ENCODE measurements around the gene CERT1.

The CERT1 gene

GRCh38 chr5:75358117-75358516 lies 153.3 kb downstream of the CERT1 start:
- peaks cover under 1% of the 10 kb centered on the region for H3K4me1 ChIP-seq (ENCODE audit: control insufficient read depth, insufficient read depth, low read length)
- no peaks in the 10 kb centered on the region for H3K27me3 ChIP-seq (ENCODE audit: control insufficient read depth in 1 of 2, insufficient read depth in 2 of 2, low read length in 2 of 2)
- no peak overlapping the region for H3K4me3 ChIP-seq (ENCODE audit: low read length in 2 of 2)
- H3K9ac ChIP-seq (ENCODE audit: low read length in 2 of 2): no peak overlapping the region
- H3K9me3 ChIP-seq (ENCODE audit: control insufficient read depth in 2 of 2, low read length in 2 of 2): no peaks in the 10 kb centered on the region
- no peak overlapping the region for H3K27ac ChIP-seq (ENCODE audit: low read length)
- H3K36me3 ChIP-seq (ENCODE audit: control insufficient read depth in 2 of 2, insufficient read depth in 2 of 2, low read length in 2 of 2): peaks cover 41 to 43% of the 10 kb centered on the region in 2 donors

GRCh38 chr5:75356719-75357118 lies 154.7 kb downstream of the CERT1 start:
- Histone ChIP-seq H3K36me3 (ENCODE audit: control insufficient read depth in 2 of 2, insufficient read depth in 2 of 2, low read length in 2 of 2) (peaks cover 42 to 48% of the 10 kb centered on the region in 2 donors), H3K4me3 (ENCODE audit: low read length in 2 of 2) (no peak overlapping the region), H3K27ac (ENCODE audit: low read length) (no peak overlapping the region), H3K9ac (ENCODE audit: low read length in 2 of 2) (no peak overlapping the region), H3K4me1 (ENCODE audit: control insufficient read depth, insufficient read depth, low read length) (no peaks in the 10 kb centered on the region), H3K9me3 (ENCODE audit: control insufficient read depth in 2 of 2, low read length in 2 of 2) (no peaks in the 10 kb centered on the region), H3K27me3 (ENCODE audit: control insufficient read depth in 1 of 2, insufficient read depth in 2 of 2, low read length in 2 of 2) (no peaks in the 10 kb centered on the region)

GRCh38 chr5:75355236-75355635 lies 156.2 kb downstream of the CERT1 start:
- Histone ChIP-seq H3K36me3 (ENCODE audit: control insufficient read depth in 2 of 2, insufficient read depth in 2 of 2, low read length in 2 of 2) (peaks cover 50 to 61% of the 10 kb centered on the region in 2 donors), H3K9ac (ENCODE audit: low read length in 2 of 2) (no peak overlapping the region), H3K9me3 (ENCODE audit: control insufficient read depth in 2 of 2, low read length in 2 of 2) (no peaks in the 10 kb centered on the region), H3K27ac (ENCODE audit: low read length) (no peak overlapping the region), H3K4me3 (ENCODE audit: low read length in 2 of 2) (no peak overlapping the region), H3K27me3 (ENCODE audit: control insufficient read depth in 1 of 2, insufficient read depth in 2 of 2, low read length in 2 of 2) (no peaks in the 10 kb centered on the region), H3K4me1 (ENCODE audit: control insufficient read depth, insufficient read depth, low read length) (no peaks in the 10 kb centered on the region)

GRCh38 chr5:75351139-75351926 lies 160.1 kb downstream of the CERT1 start:
- Histone ChIP-seq H3K4me1 (ENCODE audit: control insufficient read depth, insufficient read depth, low read length) (no peaks in the 10 kb centered on the region), H3K9me3 (ENCODE audit: control insufficient read depth in 2 of 2, low read length in 2 of 2) (no peaks in the 10 kb centered on the region), H3K9ac (ENCODE audit: low read length in 2 of 2) (no peak overlapping the region), H3K36me3 (ENCODE audit: control insufficient read depth in 2 of 2, insufficient read depth in 2 of 2, low read length in 2 of 2) (peaks cover 32 to 44% of the 10 kb centered on the region in 2 donors), H3K27me3 (ENCODE audit: control insufficient read depth in 1 of 2, insufficient read depth in 2 of 2, low read length in 2 of 2) (no peaks in the 10 kb centered on the region), H3K4me3 (ENCODE audit: low read length in 2 of 2) (no peak overlapping the region), H3K27ac (ENCODE audit: low read length) (no peak overlapping the region)

GRCh38 chr5:75349663-75350062 lies 161.8 kb downstream of the CERT1 start:
- no peak overlapping the region for H3K27ac ChIP-seq (ENCODE audit: low read length)
- H3K36me3 ChIP-seq (ENCODE audit: control insufficient read depth in 2 of 2, insufficient read depth in 2 of 2, low read length in 2 of 2): peaks cover 31 to 44% of the 10 kb centered on the region in 2 donors
- H3K9me3 ChIP-seq (ENCODE audit: control insufficient read depth in 2 of 2, low read length in 2 of 2): no peaks in the 10 kb centered on the region
- H3K4me1 ChIP-seq (ENCODE audit: control insufficient read depth, insufficient read depth, low read length): no peaks in the 10 kb centered on the region
- H3K9ac ChIP-seq (ENCODE audit: low read length in 2 of 2): no peak overlapping the region
- no peak overlapping the region for H3K4me3 ChIP-seq (ENCODE audit: low read length in 2 of 2)
- H3K27me3 ChIP-seq (ENCODE audit: control insufficient read depth in 1 of 2, insufficient read depth in 2 of 2, low read length in 2 of 2): no peaks in the 10 kb centered on the region

- Histone ChIP-seq H3K9ac (ENCODE audit: low read length in 2 of 2) (no peak overlapping the region), H3K36me3 (ENCODE audit: control insufficient read depth in 2 of 2, insufficient read depth in 2 of 2, low read length in 2 of 2) (peaks cover 28 to 47% of the 10 kb centered on the region in 2 donors), H3K9me3 (ENCODE audit: control insufficient read depth in 2 of 2, low read length in 2 of 2) (no peaks in the 10 kb centered on the region), H3K27me3 (ENCODE audit: control insufficient read depth in 1 of 2, insufficient read depth in 2 of 2, low read length in 2 of 2) (no peaks in the 10 kb centered on the region), H3K4me1 (ENCODE audit: control insufficient read depth, insufficient read depth, low read length) (no peaks in the 10 kb centered on the region), H3K27ac (ENCODE audit: low read length) (no peak overlapping the region), H3K4me3 (ENCODE audit: low read length in 2 of 2) (no peak overlapping the region)
These were observed 163.2 kb downstream of the CERT1 start for GRCh38 chr5:75348241-75348640.

- Histone ChIP-seq H3K9ac (ENCODE audit: low read length in 2 of 2) (no peak overlapping the region), H3K27me3 (ENCODE audit: control insufficient read depth in 1 of 2, insufficient read depth in 2 of 2, low read length in 2 of 2) (no peaks in the 10 kb centered on the region), H3K27ac (ENCODE audit: low read length) (no peak overlapping the region), H3K36me3 (ENCODE audit: control insufficient read depth in 2 of 2, insufficient read depth in 2 of 2, low read length in 2 of 2) (peaks cover 7 to 16% of the 10 kb centered on the region in 2 donors), H3K4me3 (ENCODE audit: low read length in 2 of 2) (no peak overlapping the region), H3K4me1 (ENCODE audit: control insufficient read depth, insufficient read depth, low read length) (peaks cover 3% of the 10 kb centered on the region), H3K9me3 (ENCODE audit: control insufficient read depth in 2 of 2, low read length in 2 of 2) (no peaks in the 10 kb centered on the region)
These were observed 168.6 kb downstream of the CERT1 start for GRCh38 chr5:75342836-75343235.

GRCh38 chr5:75341934-75342333 lies 169.5 kb downstream of the CERT1 start:
- Histone ChIP-seq H3K9ac (ENCODE audit: low read length in 2 of 2) (no peak overlapping the region), H3K36me3 (ENCODE audit: control insufficient read depth in 2 of 2, insufficient read depth in 2 of 2, low read length in 2 of 2) (peaks cover 5 to 12% of the 10 kb centered on the region in 2 donors), H3K4me3 (ENCODE audit: low read length in 2 of 2) (no peak overlapping the region), H3K9me3 (ENCODE audit: control insufficient read depth in 2 of 2, low read length in 2 of 2) (no peaks in the 10 kb centered on the region), H3K4me1 (ENCODE audit: control insufficient read depth, insufficient read depth, low read length) (peaks cover 3% of the 10 kb centered on the region), H3K27ac (ENCODE audit: low read length) (no peak overlapping the region), H3K27me3 (ENCODE audit: control insufficient read depth in 1 of 2, insufficient read depth in 2 of 2, low read length in 2 of 2) (no peaks in the 10 kb centered on the region)

- Histone ChIP-seq H3K4me1 (ENCODE audit: control insufficient read depth, insufficient read depth, low read length) (peaks cover 6% of the 10 kb centered on the region), H3K9me3 (ENCODE audit: control insufficient read depth in 2 of 2, low read length in 2 of 2) (no peaks in the 10 kb centered on the region), H3K4me3 (ENCODE audit: low read length in 2 of 2) (no peak overlapping the region), H3K27me3 (ENCODE audit: control insufficient read depth in 1 of 2, insufficient read depth in 2 of 2, low read length in 2 of 2) (no peaks in the 10 kb centered on the region), H3K27ac (ENCODE audit: low read length) (no peak overlapping the region), H3K9ac (ENCODE audit: low read length in 2 of 2) (no peak overlapping the region), H3K36me3 (ENCODE audit: control insufficient read depth in 2 of 2, insufficient read depth in 2 of 2, low read length in 2 of 2) (peaks cover 3 to 8% of the 10 kb centered on the region in 2 donors)
These were observed 170.5 kb downstream of the CERT1 start for GRCh38 chr5:75340714-75341478.

- Histone ChIP-seq H3K4me3 (ENCODE audit: low read length in 2 of 2) (peak overlapping the region; percentile 88 to 97), H3K27me3 (ENCODE audit: control insufficient read depth in 1 of 2, insufficient read depth in 2 of 2, low read length in 2 of 2) (no peaks in the 10 kb centered on the region), H3K9ac (ENCODE audit: low read length in 2 of 2) (no peak overlapping the region), H3K9me3 (ENCODE audit: control insufficient read depth in 2 of 2, low read length in 2 of 2) (no peaks in the 10 kb centered on the region), H3K27ac (ENCODE audit: low read length) (no peak overlapping the region), H3K36me3 (ENCODE audit: control insufficient read depth in 2 of 2, insufficient read depth in 2 of 2, low read length in 2 of 2) (no peaks in the 10 kb centered on the region), H3K4me1 (ENCODE audit: control insufficient read depth, insufficient read depth, low read length) (peaks cover 7% of the 10 kb centered on the region)
These were observed 173.0 kb downstream of the CERT1 start for GRCh38 chr5:75338408-75338807.
